OCI-LY3 (cell line): ENCODE results near the gene RAB6A.

ENCODE experiments used
- CTCF ChIP-seq: fragments of 200-600, 300-600 bp; sonication (generic); IDR thresholded peaks from 2 replicates; pipeline ENCODE4 v1.5.1; 2014; ENCODE audit warnings: antibody characterized with exemption, low read length, low read depth
- EZH2phosphoT487 ChIP-seq: fragments of 200-600 bp; shearing (Covaris generic); IDR thresholded peaks from 2 replicates; pipeline ENCODE4 v1.6.1; 2018; ENCODE audit warnings: antibody characterized with exemption, mixed run types, low read depth

GRCh38 chr11:73729594-73730206 is 31.2 kb downstream of the RAB6A start:
- TF ChIP-seq CTCF, result peak; percentile 41
- TF ChIP-seq EZH2phosphoT487, result no peak
